Posterior vena cava (tissue), 2 donors: ENCODE data around the gene FAM124A. TPM values are rescaled to one million over a fixed set of nuclear protein-coding genes. Genes with fewer than 3 reads are reported as not detected.
"Not testable (repeated sequence)": the region's sequence is repeated elsewhere in the genome, so short reads cannot be mapped to it uniquely, and the experiment has no call there.

ENCODE experiments used
- DNase-seq: peaks from one replicate; pipeline ENCODE4 v3.0.0-alpha.2; 2020; ENCODE audit warnings: low spot score
- intact Hi-C, 2 donors: fragments of 100-400 bp; cut with DNase I; formaldehyde crosslinking; loops; one replicate each; pipeline versions ENCODE4 v1.14.1 to v1.14.2; 2022 to 2023
- total RNA-seq, 2 donors: library from RNA; stranded (reverse); fragmentation: NEBNext Ultra II Directional; extraction: Animal tissue kit (Norgen Biotek cat#: 25700); gene quantifications; one replicate each; pipeline ENCODE4 v1.2.1, GENCODE V29; 2021
- donor health status: DM: yes; HTN: yes; CAD: no.
- donor health status: DM: yes; HTN: yes; CAD: no.

Gene FAM124A
- total RNA-seq, 2 donors from 2014 or later = 6.2 to 9.8 TPM

- intact Hi-C loops = no loop called here
- DNase-seq = no peak
Measured at GRCh38 chr13:51283371-51283770, 61.2 kb downstream of the FAM124A start.

- no peak for DNase-seq
- intact Hi-C loops = no loop called here
Measured at GRCh38 chr13:51284339-51284738, 62.1 kb downstream of the FAM124A start.

DNA sequence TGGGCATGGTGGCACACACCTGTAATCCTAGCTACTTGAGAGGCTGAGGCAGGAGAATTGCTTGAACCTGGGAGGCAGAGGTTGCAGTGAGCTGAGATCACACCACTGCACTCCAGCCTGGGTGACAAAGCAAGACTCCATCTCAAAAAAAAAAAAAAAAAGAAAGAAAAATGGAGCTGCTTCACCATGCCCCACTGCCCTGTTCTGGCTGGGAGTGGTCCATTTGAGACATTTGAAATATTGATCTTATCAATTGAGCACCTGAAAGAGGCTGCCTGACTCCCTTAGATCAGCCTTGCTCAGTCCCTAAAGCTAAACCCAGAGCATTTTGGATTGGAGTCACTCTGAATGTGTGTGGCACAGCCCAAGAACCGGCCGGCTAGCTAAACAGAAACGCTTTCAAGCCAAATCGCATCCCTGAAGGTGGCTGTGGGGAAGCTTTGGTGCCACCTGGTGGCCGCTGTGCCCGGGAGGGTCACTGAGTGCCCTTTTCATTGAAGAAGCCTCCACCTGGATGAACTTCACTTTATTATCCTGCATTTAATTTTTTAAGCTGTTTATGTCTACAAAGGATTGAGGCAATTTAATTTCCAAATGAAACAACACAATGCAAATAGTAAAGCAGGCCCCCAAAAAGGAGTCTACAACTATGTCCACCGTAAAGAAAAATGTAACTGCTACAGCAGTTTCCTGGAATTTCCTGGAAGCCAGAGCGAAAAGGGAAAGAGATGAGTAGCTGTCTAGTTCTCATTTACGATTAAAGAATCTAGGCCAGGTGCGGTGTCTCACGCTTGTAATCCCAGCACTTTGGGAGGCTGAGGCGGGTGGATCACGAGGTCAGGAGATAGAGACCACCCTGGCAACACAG is 64.2 kb downstream of the FAM124A start:
- peak; percentile 92 for DNase-seq
- intact Hi-C loops = loop anchor here (2.0 to 5.0 kb wide), 4 partner anchors 28 to 139 kb away; partner anchors contain the start of gene FAM124A (in 1 of the 2)

DNA sequence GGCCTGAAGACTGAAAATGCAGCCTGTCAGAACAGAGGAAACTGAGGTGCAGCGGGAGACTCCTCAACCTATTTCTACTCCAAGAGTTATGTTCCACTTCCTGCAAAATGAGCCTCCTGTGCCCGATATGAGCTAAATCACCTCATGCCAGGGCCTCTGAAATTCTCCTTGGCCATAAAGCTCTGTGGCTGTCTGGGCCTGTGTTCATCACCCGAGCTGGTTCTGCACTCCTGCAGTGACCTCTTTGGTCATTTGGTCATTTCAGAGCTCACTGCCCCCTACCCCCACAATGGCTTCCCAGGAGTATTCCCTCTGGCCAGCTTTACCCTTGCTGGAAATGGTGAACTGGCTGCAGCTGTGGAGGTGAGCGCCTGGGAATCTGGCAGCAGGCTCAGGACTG is 65.6 kb downstream of the FAM124A start:
- no peak for DNase-seq
- intact Hi-C loops = loop anchor here (2.0 to 5.0 kb wide), 4 partner anchors 29 to 140 kb away; partner anchors contain the start of gene FAM124A (in 1 of the 2)

- intact Hi-C loops = loop anchor here (5.0 kb wide), 3 partner anchors 66 to 141 kb away; partner anchors contain the start of gene FAM124A (in 1 of the 2)
- DNase-seq = not testable (repeated sequence)
Measured at GRCh38 chr13:51288254-51288653, 66.1 kb downstream of the FAM124A start.

- intact Hi-C loops = no loop called here
- no peak for DNase-seq
Measured at GRCh38 chr13:51291341-51291740, 69.1 kb downstream of the FAM124A start.

GRCh38 chr13:51292000-51292565 is 69.9 kb downstream of the FAM124A start:
- no peak for DNase-seq
- intact Hi-C loops = no loop called here

- intact Hi-C loops = no loop called here
- no peak for DNase-seq
Measured at GRCh38 chr13:51297556-51297955, 75.4 kb downstream of the FAM124A start.

GRCh38 chr13:51298812-51299211 is 76.6 kb downstream of the FAM124A start:
- intact Hi-C loops = no loop called here
- DNase-seq = no peak

GRCh38 chr13:51303063-51303552 is 80.9 kb downstream of the FAM124A start:
- intact Hi-C loops = no loop called here
- no peak for DNase-seq

- intact Hi-C loops = no loop called here
- DNase-seq = no peak
Measured at GRCh38 chr13:51303882-51304281, 81.7 kb downstream of the FAM124A start.

GRCh38 chr13:51305271-51305967 is 83.2 kb downstream of the FAM124A start:
- intact Hi-C loops = no loop called here

DNA sequence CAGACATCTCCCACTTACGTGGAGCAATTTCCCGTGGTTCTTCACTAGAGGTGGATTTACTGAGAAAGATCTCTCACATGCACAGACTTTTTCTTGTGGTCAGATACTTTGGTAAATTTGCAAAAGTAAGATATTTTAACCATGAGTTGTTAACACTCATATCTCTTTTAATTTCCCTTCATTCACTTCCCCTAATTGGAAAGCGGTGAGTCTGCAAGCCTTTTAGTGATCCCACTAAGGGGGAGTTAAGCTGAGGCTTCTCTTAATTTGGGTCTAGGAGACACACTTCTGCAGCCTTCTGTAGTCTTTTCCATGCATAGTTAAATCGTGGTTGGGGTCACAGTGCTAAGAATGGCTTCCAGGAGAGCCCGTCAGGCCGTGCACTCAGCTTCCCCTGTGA is 86.6 kb downstream of the FAM124A start:
- no peak for DNase-seq
- intact Hi-C loops = no loop called here

More at GRCh38 chr13:51305271-51305967, 83.2 kb downstream of the FAM124A start:
- DNase-seq = no peak

DNA sequence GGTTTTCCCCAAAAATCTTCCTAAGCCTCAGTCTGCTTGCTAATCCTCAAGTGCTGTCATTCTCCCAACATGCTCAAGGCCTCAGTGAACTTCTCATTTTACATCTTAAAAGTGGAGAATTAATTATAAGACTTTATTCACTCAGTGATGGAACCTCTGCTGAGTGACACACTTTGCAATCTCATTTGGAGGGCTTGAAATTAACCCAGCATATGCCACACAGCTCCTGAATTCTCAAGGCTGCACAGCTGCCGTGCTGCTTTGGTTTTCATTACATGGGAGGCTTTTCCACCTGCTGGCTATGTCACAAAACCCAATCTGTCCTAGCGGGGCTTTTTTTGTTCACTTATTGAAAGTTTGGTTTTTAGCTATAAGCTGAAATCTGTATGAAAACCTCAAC is 89.0 kb downstream of the FAM124A start:
- intact Hi-C loops = no loop called here
- DNase-seq = no peak

- intact Hi-C loops = no loop called here
- no peak for DNase-seq
Measured at GRCh38 chr13:51311957-51312520, 89.8 kb downstream of the FAM124A start.

GRCh38 chr13:51313619-51314018 is 91.4 kb downstream of the FAM124A start:
- intact Hi-C loops = no loop called here
- no peak for DNase-seq

DNA sequence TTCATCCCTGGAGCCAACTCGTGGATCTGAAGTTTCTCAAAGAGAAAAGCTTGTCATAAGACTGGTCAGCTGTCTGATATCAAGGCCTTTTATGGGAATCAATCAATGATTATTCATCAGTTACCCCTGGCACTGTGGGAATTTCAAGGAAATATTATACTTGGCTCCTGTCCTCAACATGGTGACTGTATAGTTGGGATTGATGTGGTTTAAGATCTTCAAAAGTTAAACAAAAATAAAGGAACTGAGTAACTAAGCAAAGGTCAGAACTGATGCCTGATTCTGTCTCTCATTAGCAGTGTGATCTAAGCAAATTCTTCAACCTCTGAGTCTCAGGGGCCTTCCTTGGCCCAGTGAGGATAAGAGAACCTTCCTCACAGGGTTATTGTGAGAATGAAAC is 95.1 kb downstream of the FAM124A start:
- DNase-seq = no peak
- intact Hi-C loops = no loop called here

GRCh38 chr13:51318015-51318414 is 95.8 kb downstream of the FAM124A start:
- DNase-seq = no peak
- intact Hi-C loops = no loop called here

GRCh38 chr13:51318876-51319275 is 96.7 kb downstream of the FAM124A start:
- intact Hi-C loops = no loop called here
- DNase-seq = no peak

- no peak for DNase-seq
- intact Hi-C loops = no loop called here
Measured at GRCh38 chr13:51321836-51322235, 99.6 kb downstream of the FAM124A start.
